Measurements from ENCODE around the gene ESF1. TPM values are rescaled to one million over a fixed set of nuclear protein-coding genes. Genes with fewer than 3 reads are reported as not detected.

ESF1 gene
- total RNA-seq, 6 donors from 2014 or later, result 9.8 to 17.8 (median 12.7) TPM

GRCh38 chr20:13736436-13737191 is 48.1 kb downstream of the ESF1 start:
- peak in 1 of 2 donors; percentile 87 for ATAC-seq (ENCODE audit: low FRiP score in 2 of 2)
- Histone ChIP-seq H3K27me3 (no peaks in the 10 kb centered on the region), H3K4me1 (no peaks in the 10 kb centered on the region), H3K27ac (peak overlapping the region in 2 of 4 donors; percentile 32 to 38), H3K9me3 (no peaks in the 10 kb centered on the region), H3K36me3 (peaks cover 0 to 24% (median 12%) of the 10 kb centered on the region in 4 donors), H3K4me3 (no peak overlapping the region)
- WGBS, 2 donors, result 74 to 76% methylated on average over 3 of the region's 3 CpGs
- no peak for TF ChIP-seq POLR2AphosphoS5 (IDR thresholded peaks at IDR 0.05)
- no peak for TF ChIP-seq POLR2A (IDR thresholded peaks at IDR 0.05)
- no peak for TF ChIP-seq CTCF (IDR thresholded peaks at IDR 0.05)
- no peak for TF ChIP-seq EP300 (IDR thresholded peaks at IDR 0.05)
- no peak for DNase-seq

GRCh38 chr20:13735826-13736225 is 48.9 kb downstream of the ESF1 start:
- H3K27ac ChIP-seq, result peak overlapping the region in 2 of 4 donors; percentile 32 to 38
- peaks cover 0 to 24% (median 13%) of the 10 kb centered on the region in 4 donors for H3K36me3 ChIP-seq
- no peaks in the 10 kb centered on the region for H3K4me1 ChIP-seq
- no peak overlapping the region for H3K4me3 ChIP-seq
- ATAC-seq (ENCODE audit: low FRiP score in 2 of 2), result no peak
- DNase-seq, result no peak
- 89 to 93% methylated on average over 1 of the region's 1 CpG for WGBS, 2 donors
- no peaks in the 10 kb centered on the region for H3K9me3 ChIP-seq
- no peak for TF ChIP-seq CTCF (IDR thresholded peaks at IDR 0.05)
- TF ChIP-seq EP300 (IDR thresholded peaks at IDR 0.05), result no peak
- TF ChIP-seq POLR2A (IDR thresholded peaks at IDR 0.05), result no peak
- TF ChIP-seq POLR2AphosphoS5 (IDR thresholded peaks at IDR 0.05), result no peak
- H3K27me3 ChIP-seq, result no peaks in the 10 kb centered on the region

- peaks cover 0 to 14% (median 6%) of the 10 kb centered on the region in 4 donors for H3K36me3 ChIP-seq
- H3K4me3 ChIP-seq, result no peak overlapping the region
- no peaks in the 10 kb centered on the region for H3K4me1 ChIP-seq
- no peak overlapping the region for H3K27ac ChIP-seq
- H3K9me3 ChIP-seq, result no peaks in the 10 kb centered on the region
- 78 to 86% methylated on average over 1 of the region's 1 CpG for WGBS, 2 donors
- TF ChIP-seq CTCF (IDR thresholded peaks at IDR 0.05) (no peak), EP300 (IDR thresholded peaks at IDR 0.05) (no peak), POLR2A (IDR thresholded peaks at IDR 0.05) (no peak), POLR2AphosphoS5 (IDR thresholded peaks at IDR 0.05) (no peak)
- ATAC-seq (ENCODE audit: low FRiP score in 2 of 2) (peak in 1 of 2 donors; percentile 72), DNase-seq (no peak)
- H3K27me3 ChIP-seq, result no peaks in the 10 kb centered on the region
Observed at GRCh38 chr20:13723011-13723410, 61.7 kb downstream of the ESF1 start.

- no peak overlapping the region for H3K4me3 ChIP-seq
- H3K36me3 ChIP-seq, result peaks cover 0 to 45% (median 18%) of the 10 kb centered on the region in 4 donors
- TF ChIP-seq POLR2AphosphoS5 (IDR thresholded peaks at IDR 0.05) (no peak), EP300 (IDR thresholded peaks at IDR 0.05) (no peak), CTCF (IDR thresholded peaks at IDR 0.05) (no peak), POLR2A (IDR thresholded peaks at IDR 0.05) (no peak)
- no peaks in the 10 kb centered on the region for H3K27me3 ChIP-seq
- ATAC-seq (ENCODE audit: low FRiP score in 2 of 2) (no peak), DNase-seq (no peak)
- WGBS, 2 donors, result 93 to 94% methylated on average over 2 of the region's 2 CpGs
- H3K9me3 ChIP-seq, result no peaks in the 10 kb centered on the region
- H3K4me1 ChIP-seq, result no peaks in the 10 kb centered on the region
- no peak overlapping the region for H3K27ac ChIP-seq
Observed at GRCh38 chr20:13718171-13718570, 66.5 kb downstream of the ESF1 start.

- ATAC-seq (ENCODE audit: low FRiP score in 2 of 2), result no peak
- no peak for DNase-seq
- Histone ChIP-seq H3K4me1 (no peaks in the 10 kb centered on the region), H3K27me3 (no peaks in the 10 kb centered on the region), H3K4me3 (no peak overlapping the region), H3K9me3 (no peaks in the 10 kb centered on the region), H3K27ac (no peak overlapping the region), H3K36me3 (peaks cover 0 to 48% (median 18%) of the 10 kb centered on the region in 4 donors)
- WGBS, 2 donors, result 89 to 94% methylated on average over 1 of the region's 1 CpG
- TF ChIP-seq CTCF (IDR thresholded peaks at IDR 0.05) (no peak), POLR2AphosphoS5 (IDR thresholded peaks at IDR 0.05) (no peak), EP300 (IDR thresholded peaks at IDR 0.05) (no peak), POLR2A (IDR thresholded peaks at IDR 0.05) (no peak)
Observed at GRCh38 chr20:13717631-13718044, 67.1 kb downstream of the ESF1 start.

All from upper lobe of left lung (tissue), 6 donors.